SKM-1 (cell line): Measurements from ENCODE around the gene SLC17A8.
A peak's percentile ranks its signal among the peaks of the same experiment; 100 is the strongest.

Experiments
- DNase-seq: peaks from one replicate; lab custom pipeline; 2025; ENCODE audit not compliant: unreplicated experiment; lab: John Stamatoyannopoulos, UW

Gene SLC17A8

GRCh38 chr12:100368066-100368465, 11.2 kb downstream of the SLC17A8 start:
- no peak for DNase-seq

- no peak for DNase-seq
Observed at GRCh38 chr12:100371146-100371545, 14.3 kb downstream of the SLC17A8 start.

- no peak for DNase-seq
Observed at GRCh38 chr12:100372853-100373640, 16.2 kb downstream of the SLC17A8 start.

- no peak for DNase-seq
Observed at GRCh38 chr12:100375038-100375735, 18.3 kb downstream of the SLC17A8 start.

- DNase-seq = no peak
Observed at GRCh38 chr12:100376161-100376560, 19.3 kb downstream of the SLC17A8 start.

GRCh38 chr12:100381379-100381778, 24.5 kb downstream of the SLC17A8 start:
- DNase-seq = no peak

DNA sequence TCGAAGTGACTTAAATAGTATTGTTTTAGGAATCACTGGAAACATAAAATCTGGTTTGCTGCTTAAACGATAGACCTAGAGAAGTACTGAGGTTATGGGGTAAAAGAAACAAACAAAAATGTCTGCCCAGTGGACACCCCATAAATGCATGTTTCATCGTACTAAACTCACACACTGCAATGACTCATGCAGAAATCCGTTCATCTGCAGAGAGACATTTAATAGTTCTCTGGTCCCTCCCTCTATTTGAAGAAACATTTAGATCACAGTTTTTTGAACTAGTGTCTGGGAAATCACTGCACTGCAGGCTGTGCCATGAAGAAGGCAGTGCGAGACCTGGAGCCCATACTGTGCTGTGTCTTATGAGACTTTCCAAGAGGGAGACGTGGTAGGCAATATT, 25.5 kb downstream of the SLC17A8 start:
- DNase-seq = no peak

- DNase-seq = no peak
Observed at GRCh38 chr12:100383586-100384558, 27.0 kb downstream of the SLC17A8 start.

GRCh38 chr12:100384559-100384935, 27.7 kb downstream of the SLC17A8 start:
- no peak for DNase-seq

DNA sequence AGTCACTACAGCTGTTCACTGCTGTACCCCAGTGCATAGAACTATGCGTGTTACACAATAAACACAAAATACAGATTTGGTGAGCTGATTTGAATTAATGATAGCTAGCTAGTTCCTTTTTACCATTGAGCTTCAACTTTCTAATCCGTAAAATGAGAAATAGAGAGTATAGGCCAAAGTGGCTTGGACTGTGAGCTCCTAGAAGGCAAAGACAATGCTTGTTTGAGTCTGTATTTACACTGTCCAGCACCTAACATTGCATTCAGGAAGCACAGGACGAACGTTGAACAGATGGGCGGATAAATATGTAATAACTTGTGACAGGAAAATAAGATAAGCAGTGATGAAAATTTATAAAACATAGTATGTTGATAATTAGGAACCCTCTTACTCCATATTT, 31.5 kb downstream of the SLC17A8 start:
- DNase-seq = no peak

GRCh38 chr12:100391856-100392255, 35.0 kb downstream of the SLC17A8 start:
- DNase-seq = no peak

DNA sequence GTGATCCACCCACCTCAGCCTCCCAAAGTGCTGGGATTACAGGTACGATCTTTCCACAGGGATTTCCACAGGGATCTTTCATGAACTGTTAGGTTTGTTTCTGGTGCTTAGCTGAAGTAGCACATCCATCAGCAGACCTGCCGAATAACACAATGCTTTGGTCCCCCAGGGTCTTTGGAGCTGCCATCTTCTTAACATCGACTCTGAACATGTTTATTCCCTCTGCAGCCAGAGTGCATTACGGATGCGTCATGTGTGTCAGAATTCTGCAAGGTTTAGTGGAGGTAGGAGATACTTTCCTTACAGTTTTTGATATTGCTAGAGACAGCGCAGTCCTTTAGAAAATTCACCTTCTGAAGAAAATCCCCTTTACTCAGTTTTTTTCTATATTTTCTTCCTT, 36.3 kb downstream of the SLC17A8 start:
- no peak for DNase-seq

DNA sequence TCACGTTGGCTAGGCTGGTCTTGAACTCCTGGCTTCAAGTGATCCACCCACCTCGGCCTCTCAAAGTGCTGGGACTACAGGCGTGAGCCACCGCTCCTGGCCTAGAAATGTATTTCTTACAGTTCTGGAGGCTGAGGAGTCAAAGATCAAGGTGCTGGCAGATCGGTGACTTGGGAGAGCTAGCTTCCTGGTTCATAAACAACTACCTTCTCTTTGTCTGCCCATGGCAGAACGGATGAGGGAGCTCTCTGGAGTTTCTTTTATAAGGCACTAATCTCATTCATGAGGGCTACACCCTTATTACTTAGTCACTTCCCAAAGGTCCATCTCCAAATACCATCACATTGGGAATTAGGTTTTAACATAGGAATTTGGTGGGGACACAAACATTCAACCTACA, 38.9 kb downstream of the SLC17A8 start:
- DNase-seq = no peak

DNA sequence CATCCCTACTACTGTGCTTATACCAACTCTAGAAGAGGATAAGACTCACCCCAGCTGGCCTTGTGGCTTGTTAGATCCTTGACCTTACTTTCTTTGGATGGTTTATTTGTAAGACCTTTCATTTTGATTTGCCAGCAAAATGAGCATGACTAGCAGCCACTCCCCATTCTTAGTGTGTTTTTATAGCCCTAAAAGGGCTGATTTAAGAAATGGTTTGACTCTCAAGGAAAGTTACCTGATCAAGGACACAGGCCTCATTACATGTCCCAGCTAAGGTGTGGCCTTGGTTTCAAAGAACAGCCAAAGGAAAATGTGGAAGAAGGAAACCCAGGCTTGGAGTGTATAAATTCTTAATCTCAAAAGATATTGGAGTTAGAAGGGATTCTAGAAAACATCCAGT, 41.4 kb downstream of the SLC17A8 start:
- no peak for DNase-seq

DNA sequence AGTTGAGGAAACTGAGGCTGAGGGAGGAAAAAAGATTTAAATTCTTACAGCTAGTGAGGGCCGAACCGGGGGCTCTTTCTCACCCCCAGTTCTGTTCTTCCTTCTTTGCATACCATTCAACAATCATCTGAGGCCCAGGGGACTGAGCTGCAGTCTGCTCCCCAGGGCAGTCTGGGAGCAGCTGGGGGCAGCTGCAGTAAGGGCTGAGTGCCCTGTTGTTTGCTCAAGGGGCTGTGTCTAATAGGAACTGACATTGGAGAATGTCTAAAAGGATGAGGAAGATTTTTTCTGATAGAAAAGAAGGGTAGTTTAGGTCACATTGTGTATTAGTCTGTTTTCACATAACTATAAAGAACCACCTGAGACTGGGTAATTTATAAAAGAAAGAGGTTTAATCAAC, 42.2 kb downstream of the SLC17A8 start:
- no peak for DNase-seq

DNA sequence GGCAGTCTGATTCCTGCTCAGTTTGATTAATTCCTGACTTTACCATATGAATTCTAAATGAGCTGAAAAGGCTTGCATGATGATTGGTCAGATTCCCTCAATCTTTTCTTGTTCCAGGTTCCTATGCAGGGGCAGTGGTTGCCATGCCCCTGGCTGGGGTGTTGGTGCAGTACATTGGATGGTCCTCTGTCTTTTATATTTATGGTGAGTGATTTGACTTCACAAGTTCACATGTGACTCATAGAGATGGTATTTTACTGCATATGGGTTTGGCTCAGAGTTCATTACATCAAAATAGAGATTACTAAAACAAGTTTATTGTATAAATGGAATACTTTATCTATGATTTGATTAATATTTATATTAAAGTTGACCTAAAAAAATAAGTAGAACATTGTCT, 44.8 kb downstream of the SLC17A8 start:
- DNase-seq = no peak

DNA sequence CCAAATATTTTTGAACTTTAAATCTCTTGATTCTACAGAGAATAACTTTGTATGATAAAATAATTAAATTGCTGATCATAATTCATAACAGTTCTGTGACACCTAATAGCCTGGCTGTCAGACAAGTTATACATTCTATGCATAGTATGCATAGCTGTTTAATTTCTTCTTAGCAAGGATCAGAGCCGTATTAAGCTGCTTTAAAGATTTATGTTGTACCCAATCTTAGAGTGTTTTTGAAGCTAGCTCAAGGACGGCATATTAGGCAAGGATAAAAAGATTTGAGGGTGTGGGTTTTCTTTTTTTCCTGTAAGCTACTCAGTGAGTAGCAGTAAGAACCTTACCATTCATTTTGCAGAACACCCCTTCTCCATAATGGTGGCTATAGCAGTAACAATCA, 45.9 kb downstream of the SLC17A8 start:
- DNase-seq = no peak

- no peak for DNase-seq
Observed at GRCh38 chr12:100403446-100403845, 46.6 kb downstream of the SLC17A8 start.

- DNase-seq = peak; percentile 0
Observed at GRCh38 chr12:100404769-100405407, 48.0 kb downstream of the SLC17A8 start.

- DNase-seq = no peak
Observed at GRCh38 chr12:100413001-100413400, 56.1 kb downstream of the SLC17A8 start.

- DNase-seq = no peak
Observed at GRCh38 chr12:100414739-100415138, 57.9 kb downstream of the SLC17A8 start.
